NCI-H187 (cell line): ENCODE measurements around the gene CHSY3.

Experiments
- DNase-seq, 2 experiments: peaks; one replicate each; lab custom pipeline; 2025; lab: John Stamatoyannopoulos, UW

The CHSY3 gene

DNA sequence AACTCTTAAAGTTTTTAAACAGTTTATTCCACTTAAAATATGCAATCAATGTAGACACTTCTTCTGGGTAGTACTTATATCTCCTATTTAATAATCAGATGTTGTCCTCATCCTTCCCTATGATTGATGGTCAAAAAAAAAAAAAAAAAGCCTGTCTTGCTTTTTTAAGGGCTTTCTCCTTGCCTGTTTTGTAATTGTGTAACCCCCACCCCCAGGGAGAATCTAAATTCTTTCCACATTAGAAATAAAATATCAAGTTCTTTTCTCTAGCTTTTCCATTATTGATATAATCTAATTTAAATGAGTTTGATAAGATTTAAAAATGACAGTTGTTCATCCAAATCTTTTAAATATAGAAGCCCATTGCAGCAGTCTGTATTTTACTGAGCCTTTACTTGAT is 119.7 kb downstream of the CHSY3 start:
- DNase-seq, result no peak

- DNase-seq, result no peak
Measured at GRCh38 chr5:130025511-130025910, 121.2 kb downstream of the CHSY3 start.

GRCh38 chr5:130032807-130033206 is 128.5 kb downstream of the CHSY3 start:
- no peak for DNase-seq

DNA sequence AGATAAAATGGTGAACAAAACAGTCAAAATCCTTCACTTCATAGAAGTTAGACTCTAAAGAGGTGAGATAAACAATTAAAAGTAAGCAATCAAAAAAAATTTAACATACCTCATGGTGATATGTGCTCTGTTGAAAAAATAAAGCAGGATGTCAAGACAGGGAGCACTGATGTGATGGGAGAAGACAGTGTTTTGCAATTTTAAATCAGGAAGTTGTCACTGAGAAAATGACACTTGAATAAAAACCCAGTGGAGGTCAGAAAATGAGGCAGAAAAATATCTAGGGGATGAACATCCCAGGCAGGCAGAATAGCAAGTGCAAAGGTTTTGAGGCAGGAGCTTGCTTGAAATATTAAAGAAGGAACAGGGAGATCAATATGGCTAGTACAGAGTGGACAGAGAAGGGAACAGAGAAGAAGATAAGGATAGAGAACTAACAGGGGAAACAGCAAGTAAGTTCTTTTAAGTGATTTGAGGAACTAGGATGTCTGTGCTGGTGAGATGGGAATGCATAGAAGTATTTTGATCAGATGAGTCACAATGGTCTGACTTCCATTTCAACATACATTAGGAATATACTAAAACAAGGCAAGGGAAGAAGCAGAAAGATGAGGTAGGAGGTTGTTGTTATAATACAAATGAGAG is 130.4 kb downstream of the CHSY3 start:
- DNase-seq, result no peak

DNA sequence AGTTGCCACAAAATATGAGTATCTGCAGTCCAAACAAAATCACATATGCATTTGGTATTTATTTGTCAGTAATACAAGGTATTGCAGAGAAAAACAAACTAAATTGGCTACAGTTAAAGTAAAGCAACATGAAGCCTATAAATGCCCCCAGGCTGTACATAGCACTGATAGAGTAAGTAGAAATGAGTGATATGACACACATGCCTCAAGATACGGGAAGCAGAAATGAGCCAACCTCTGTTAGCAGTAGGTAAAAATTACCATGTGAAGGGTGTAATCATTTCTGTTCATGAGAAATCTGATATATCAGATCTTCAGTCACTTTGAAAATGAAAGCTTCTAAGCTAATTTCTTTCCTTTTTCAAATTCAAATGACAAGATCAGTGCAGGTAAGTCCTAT is 131.1 kb downstream of the CHSY3 start:
- no peak for DNase-seq

DNA sequence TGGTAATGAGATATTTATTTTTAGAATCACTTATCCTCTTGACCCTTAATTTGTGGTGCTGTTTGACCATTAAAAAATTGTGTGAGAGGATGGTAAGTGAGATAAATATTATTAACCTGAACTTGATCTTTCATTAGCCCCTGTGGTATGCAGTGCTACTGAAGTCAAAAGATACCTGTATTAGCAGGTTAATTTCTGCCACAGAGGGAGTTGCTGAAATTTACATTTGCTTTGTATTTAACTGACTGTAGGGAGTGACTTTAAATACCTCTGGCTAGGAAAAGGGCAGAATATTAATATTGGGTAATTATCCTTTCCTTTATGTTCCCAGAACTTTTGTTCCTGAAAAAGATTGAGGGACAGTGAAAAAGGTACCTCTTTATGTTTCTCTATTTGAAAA is 133.6 kb downstream of the CHSY3 start:
- no peak for DNase-seq

DNA sequence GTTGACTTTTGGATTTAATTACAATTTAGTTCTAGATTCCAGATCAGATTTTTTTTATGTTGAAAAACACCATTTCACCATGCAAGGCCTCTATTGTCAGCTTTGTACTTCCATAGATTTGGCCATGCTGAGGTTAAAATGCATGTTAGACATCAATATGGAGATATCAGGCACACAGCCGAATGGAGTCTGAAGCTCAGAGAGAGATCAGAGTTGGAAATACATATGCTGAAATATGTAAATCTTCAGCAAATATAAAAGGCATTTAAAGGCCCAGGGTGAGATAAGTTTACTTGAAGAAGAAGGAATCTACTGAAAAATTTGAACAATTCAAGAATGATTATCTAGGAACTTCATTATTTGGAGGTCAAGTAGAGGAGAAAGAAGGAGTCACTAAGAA is 139.6 kb downstream of the CHSY3 start:
- no peak for DNase-seq

GRCh38 chr5:130045334-130045733 is 141.1 kb downstream of the CHSY3 start:
- DNase-seq, result no peak

DNA sequence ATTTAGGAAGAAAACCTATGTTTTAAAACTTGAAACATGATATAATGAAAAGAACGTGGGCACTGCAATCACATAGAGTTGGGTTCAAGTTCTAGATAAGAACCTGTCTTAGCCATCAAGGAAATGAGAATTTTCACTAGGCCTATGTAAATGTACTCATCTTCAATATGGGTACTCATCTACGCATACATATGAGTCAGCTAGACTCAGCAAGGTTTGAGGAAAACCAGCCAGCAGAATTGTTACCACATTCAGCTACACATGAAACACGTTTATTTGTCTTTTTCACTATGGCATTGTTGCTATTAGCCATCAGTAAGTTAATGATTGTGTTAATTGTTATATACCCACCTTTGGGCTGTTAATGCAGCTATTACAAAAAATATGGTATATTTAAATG is 146.3 kb downstream of the CHSY3 start:
- no peak for DNase-seq

GRCh38 chr5:130052752-130053151 is 148.5 kb downstream of the CHSY3 start:
- no peak for DNase-seq

- DNase-seq, result no peak
Measured at GRCh38 chr5:130055572-130055971, 151.3 kb downstream of the CHSY3 start.

GRCh38 chr5:130061746-130062145 is 157.5 kb downstream of the CHSY3 start:
- DNase-seq, result no peak

- no peak for DNase-seq
Measured at GRCh38 chr5:130063603-130064002, 159.3 kb downstream of the CHSY3 start.

GRCh38 chr5:130064484-130064883 is 160.2 kb downstream of the CHSY3 start:
- no peak for DNase-seq

DNA sequence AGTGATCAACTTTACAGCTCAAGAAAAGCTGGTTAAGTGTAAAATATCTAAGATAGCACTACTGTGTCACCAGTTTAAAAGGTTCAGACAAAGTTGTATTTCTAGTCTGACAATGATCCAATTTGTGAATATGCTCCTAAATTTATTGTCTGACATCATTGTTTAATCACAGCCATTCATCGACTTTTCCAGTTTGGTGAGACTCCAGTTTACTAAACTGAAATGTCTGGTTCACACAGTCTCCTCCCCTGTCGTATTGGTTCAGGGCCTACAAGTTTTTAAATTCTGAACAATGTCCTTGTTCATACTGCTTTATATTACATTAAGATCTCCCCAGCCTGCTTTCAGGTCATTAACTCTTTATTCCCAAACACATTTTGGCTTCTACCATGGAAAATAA is 161.4 kb downstream of the CHSY3 start:
- no peak for DNase-seq

DNA sequence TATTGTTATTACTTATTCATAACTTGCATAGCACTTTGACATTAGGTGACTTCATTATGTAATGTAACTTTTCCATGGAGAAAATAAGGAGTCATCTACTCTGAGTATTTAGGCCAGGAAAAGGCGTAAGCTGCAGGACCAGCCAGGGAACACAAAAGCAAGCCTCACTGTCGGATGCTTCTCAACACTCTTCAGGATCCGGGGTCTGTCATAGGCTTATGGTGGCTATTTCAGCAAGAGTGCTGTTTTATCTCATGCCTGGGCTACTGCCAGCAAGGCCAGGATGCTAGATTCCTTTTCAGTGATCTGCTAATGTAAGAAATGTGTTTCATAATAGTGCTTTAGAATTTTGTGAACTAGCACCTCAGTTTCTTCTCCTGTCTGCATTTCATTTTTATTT is 162.4 kb downstream of the CHSY3 start:
- no peak for DNase-seq

DNA sequence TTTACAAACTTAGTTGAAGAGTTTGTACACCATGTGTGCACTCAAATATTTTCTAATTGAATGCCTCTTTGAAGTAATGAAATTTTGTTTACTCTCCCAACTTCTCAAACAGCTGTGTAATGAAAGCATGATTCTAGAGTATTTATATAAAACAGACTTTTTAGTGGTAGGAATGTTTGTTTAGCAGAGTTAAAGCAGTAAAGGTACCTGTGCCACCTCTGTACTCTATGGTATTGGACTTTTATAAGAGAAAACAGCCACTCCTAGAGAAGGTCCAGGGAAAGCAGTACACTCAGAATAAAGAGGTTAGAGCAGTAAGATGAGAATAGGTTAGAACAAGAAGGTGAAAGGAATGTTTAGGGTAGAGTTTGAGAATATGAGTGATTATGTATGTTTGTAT is 163.1 kb downstream of the CHSY3 start:
- DNase-seq, result no peak

DNA sequence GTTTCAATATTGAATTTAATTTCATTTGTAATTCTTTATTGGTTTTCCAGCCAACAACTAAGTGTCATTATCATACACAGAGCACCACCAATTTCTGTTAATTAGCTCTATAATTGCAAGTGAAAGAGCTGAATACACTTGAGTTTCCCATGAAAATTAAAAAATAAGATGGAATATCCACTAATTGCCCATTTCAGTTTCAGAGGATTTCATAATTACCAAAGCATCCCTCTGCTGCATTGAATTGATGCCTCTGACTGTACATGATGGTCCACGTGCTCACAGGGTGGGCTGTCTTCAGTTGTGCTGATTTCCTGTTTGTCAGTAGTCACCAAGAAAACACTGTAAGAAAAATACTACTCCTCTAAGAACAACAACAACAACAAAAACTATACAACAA is 163.8 kb downstream of the CHSY3 start:
- no peak for DNase-seq

DNA sequence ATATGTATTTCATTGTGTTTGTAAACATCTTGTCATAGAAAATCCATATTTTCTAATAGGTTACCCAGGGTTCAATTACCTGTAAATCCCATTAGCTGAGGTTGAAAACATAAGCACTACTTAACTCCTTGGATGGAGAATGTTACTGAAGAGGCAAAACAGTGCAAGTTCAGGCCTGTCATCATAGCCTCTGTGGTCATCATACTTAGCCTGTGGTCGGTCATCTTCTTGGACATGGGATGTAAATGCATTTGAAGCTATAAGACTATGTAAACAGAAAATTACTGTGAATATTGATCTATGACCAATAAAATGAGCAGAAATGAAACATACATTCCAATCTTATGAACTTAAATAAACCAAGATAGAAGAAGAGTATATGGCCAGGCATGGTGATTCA is 164.7 kb downstream of the CHSY3 start:
- no peak for DNase-seq

- DNase-seq, result no peak
Measured at GRCh38 chr5:130074820-130075219, 170.6 kb downstream of the CHSY3 start.

- DNase-seq, result no peak
Measured at GRCh38 chr5:130077007-130077406, 172.7 kb downstream of the CHSY3 start.

DNA sequence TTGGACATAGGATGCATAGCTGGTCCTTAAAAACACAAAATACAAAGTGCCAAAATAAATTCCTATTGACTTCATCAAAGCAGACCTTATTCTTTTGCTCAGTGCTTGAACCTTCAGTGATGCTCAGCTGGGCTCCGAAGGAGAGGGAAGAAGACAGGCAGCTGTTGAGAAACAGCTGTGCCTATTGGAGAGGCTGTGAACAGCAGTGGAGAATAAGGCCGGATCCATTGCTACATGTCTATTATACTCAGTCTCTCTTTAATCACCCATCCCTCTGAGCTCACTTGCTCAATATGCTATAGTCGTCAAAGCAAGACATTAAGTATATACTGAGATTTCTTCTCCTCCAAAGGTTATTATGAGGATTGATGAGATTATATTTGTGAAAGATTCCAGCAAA is 174.4 kb downstream of the CHSY3 start:
- no peak for DNase-seq

DNA sequence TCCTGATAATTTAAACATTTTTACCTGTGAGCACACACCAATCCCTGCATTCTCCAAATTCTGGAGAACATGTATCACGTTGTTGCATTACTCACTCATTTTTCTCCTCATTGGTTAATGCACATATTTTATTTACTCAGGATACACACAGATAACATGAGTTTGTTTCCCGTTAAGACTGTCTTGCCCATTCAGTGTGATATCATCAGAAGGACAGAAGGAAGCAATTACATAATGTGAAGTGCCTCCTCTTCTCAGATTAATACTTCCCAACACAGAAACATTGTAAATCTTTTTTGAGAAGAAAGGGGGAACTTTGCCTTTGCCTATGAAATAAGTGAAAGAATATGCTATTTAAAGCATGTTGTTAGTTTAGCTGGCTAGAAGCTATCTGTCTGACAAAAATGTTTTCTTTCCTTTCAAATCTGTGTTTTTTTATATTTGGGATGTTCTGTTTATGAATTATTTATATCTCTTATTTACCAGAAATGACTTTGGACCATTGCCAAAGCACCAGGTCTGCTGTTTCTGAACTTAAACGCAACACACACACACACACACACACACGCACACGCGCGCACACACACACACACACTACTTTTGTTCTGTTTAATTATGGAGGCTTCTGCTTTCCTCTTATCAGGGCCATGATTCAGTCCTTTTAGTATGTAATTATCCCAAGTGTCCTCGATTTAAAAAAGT is 186.5 kb downstream of the CHSY3 start:
- no peak for DNase-seq

DNA sequence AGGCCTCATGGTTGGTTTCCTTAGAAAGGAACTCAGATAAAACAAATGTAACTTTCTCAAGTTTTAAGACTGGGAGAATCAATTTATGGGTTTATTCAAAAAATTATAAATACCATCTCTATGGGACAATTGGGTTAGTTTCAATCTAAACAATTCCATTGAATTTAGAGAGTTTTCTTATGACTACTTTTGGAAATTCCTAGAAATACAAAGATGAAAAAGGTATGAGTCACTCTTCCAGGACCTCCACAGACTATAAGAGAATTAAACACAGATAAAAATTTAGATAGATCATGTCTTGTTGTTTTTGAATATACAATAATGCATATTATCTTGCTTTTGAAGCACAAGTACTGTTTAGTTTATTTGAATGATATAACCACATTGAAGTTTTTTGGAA is 188.7 kb downstream of the CHSY3 start:
- DNase-seq, result no peak
